ENCODE measurements around the gene SLC43A2. TPM values are rescaled to one million over a fixed set of nuclear protein-coding genes. Genes with fewer than 3 reads are reported as not detected.
"Not testable (repeated sequence)": the region's sequence is repeated elsewhere in the genome, so short reads cannot be mapped to it uniquely, and the experiment has no call there.

The SLC43A2 gene
- total RNA-seq, 1 experiment from 2014 or later = 3.7 TPM

DNA sequence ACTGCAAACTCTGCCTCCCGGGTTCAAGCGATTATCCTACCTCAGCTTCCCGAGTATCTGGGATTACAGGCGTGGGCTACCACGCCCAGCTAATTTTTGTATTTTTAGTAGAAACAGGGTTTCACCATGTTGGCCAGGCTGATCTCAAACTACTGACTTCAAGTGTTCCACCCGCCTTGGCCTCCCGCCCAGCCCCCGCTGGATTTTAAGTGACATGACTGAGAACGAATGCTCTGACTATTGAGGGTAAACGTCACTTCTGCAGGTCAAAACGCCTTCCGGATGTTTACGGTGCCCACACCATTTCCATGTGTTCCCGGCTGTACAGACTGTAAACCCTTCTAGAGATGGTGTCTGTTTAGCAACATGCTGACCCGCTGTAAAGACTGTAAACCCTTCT is 88.8 kb downstream of the SLC43A2 start:
- no peak for DNase-seq (ENCODE audit: low read depth)

DNA sequence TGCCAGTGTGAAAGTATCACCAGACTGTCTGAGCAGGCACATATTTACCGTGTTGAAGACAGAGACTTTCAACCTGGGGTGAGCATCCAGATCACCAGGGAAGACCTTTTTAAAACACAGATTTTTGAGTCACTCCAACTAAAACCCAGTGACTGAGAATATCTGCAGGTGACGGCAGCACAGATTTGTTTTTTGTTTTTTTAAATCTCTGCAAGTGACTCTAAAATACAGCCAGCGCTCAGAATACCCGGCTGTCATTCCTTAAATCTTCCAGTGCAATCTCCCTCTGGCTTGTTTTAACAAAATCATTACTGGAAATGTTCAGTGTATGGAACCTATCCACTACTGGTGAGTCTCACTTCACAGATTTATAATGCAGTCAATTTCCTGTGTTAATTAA is 92.9 kb downstream of the SLC43A2 start:
- no peak for DNase-seq (ENCODE audit: low read depth)

DNA sequence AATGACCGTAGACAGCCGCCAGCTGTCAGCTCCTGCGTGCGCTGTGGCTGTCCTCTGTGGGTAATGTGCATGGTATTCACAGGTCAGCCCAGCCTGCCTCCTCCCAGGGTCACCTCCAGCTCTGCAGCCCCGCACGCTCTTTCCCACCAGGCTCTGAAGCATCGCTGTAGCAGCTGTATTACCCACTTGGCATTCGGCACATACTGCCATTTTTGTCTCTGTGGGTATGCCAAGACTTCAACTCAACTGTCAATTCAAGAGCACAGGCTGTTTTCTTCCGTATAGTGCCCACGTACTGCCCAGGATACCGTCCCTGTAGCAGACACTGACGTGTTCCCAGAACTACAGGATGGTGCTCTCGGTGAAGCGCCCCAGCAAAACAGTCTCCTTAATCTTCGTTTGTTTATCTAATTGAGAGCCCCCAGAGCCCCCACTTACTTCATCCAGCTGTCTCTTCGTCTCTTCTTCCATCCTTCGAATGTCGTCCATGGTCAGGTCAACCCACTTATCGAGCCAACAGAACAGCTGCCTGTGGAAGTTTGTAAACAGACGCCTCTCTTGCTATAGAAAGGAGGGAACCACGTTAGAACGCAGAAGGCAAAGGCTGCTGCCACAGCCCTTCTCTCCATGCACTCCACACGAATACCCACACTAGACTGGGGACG is 94.8 kb downstream of the SLC43A2 start:
- no peak for DNase-seq (ENCODE audit: low read depth)

DNA sequence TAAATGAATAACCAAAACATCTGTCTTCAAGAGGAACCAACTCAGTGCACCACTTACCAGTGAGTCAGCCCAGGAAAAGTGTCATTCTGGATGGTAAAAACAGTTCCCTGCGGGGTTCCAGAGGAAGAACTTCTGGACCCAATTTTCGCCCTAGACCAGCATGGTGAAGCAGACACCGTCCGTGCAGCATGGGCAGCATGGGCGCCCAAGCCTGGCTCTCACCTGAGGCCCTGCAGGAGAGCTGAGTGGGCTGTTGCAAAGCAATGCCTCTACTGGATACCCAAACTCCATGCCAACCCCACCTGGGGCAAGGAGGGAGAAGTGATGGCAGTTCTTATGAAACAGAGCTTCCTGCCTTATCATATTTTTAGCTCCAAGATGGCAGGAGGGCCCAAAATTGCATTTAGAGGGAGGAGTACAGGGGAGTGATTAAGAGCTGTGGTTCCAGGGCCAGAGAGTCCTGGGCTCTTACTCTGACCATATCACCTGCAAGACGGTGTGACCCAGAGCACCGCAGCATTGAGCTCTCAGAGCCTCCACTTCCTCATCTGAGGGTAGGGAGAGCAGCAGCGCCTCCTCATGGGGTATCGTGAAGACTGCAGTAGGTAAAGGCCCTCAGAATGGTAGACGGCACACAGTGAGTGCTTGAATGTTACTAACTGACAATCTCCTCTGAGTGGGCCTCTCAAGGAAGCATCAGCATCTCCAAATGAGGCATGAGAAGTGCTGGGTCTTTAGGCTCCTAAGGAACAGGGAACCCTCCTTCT is 95.6 kb downstream of the SLC43A2 start:
- no peak for DNase-seq (ENCODE audit: low read depth)

DNA sequence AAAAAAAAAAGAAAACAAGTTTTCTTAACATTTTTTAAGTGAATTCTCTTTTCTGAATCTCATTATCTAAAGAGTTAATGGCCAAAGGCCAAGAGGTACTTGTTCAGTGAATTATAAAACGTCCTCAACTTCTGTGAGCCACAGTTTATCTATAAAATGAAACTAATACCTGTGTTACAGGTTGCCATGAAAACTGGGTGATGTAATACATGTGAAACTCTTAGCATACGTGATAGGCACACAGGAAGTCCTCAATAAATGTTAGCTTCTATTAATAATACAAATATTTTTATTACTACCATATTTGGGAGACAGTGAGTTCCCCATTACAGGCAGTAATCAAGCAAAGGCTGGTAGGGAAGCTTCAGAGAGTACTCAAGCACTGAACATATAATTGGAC is 98.8 kb downstream of the SLC43A2 start:
- no peak for DNase-seq (ENCODE audit: low read depth)

DNA sequence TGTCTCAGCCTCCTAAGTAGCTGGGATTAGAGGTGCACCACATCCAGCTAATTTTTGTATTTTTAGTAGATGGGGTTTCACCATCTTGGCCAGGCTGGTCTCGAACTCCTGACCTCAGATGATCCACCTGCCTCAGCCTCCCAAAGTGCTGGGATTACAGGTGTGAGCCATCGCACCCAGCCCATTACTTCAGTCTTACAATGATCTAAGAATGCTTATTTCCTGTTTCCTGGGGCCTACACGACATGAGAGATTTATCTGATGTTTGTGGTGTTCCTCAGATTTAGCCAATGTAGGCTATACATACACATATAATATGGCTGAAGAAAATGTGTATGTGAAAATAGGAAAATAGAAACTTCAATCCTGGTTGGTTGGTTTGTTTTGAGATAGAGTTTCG is 101.8 kb downstream of the SLC43A2 start:
- DNase-seq (ENCODE audit: low read depth) = not testable (repeated sequence)

DNA sequence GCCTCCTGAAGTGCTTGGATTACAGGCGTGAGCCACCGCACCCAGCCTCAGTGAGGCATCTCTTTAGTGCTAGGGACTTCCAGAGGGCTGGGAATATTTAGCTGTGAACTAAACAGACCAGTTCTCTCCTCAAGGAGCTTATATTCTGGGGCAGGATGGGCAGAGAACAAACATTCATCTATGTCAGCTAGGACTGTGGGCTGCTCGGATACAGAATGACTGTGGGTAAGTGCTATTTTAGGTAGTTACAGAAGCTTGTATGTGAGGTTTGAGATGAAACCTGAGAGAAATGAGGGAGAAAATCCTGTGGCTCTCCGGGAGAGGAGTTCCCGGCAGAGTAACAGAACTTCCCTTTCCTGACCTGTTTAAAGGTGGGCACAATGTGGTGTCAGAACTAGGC is 106.0 kb downstream of the SLC43A2 start:
- no peak for DNase-seq (ENCODE audit: low read depth)

DNA sequence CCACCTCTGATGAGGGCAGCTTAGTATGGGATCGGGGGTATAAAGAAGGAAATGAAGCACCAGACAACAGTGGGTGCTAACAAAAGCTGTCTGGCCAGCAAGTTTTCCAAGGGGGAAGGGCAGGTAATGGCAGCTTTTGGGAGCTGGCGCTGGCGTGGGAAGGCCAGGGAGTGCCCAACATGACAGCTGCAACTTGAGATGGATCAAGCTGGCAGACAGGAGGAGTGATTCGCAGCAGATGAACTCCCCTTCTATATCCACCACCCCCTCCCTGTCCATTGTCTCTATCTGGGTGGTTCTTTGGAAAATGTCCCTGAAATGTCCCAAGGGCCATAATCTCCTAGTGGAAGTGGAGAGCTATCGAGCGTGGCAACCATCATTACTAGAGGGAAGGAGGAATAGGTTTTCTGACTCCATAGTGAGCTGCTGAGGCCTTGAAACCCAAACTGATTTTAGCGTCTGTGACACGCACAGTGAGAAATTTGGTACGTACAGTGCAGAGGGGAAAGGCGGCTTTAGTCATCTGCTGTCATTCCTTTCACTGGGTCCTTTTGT is 107.5 kb downstream of the SLC43A2 start:
- DNase-seq (ENCODE audit: low read depth) = peak; percentile 79

DNA sequence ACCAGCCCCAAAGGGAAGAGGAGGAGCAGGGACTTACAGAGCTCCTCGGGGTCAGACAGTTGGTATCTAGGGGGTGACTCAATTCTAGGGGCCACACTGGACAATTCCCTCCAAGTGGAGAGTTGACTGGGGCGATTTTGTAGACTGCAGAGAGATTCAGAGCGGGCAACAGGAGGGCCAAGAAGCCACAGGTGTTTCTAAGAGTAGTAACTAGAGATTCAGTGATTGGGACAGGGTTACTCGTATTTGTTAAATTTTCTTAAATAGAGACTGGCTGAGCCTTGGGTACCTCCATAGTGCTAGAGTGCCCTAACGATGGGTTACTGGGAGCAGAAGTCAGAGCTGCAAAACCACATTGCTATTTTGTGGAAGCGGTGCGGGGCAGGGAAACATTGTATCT is 109.0 kb downstream of the SLC43A2 start:
- DNase-seq (ENCODE audit: low read depth) = no peak

Other genes starting within 250 kb of the SLC43A2 start
- 605 and 722 TPM in 2 replicates for gene YWHAE, start 228.6 kb downstream of the SLC43A2 start, total RNA-seq (2014; rRNA removed)
- 82.8 and 86.6 TPM in 2 replicates for gene CRK, start 172.6 kb downstream of the SLC43A2 start, total RNA-seq (2014; rRNA removed)
- gene MYO1C, start 136.1 kb downstream of the SLC43A2 start, total RNA-seq (2014; rRNA removed) = 96.3 and 107 TPM in 2 replicates
- 27.3 and 30.1 TPM in 2 replicates for gene INPP5K, start 112.2 kb downstream of the SLC43A2 start, total RNA-seq (2014; rRNA removed)
- gene PITPNA, start 66.0 kb downstream of the SLC43A2 start, total RNA-seq (2014; rRNA removed) = 18.5 and 26.3 TPM in 2 replicates
- gene SCARF1, start 16.9 kb upstream of the SLC43A2 start, total RNA-seq (2014; rRNA removed) = 0.11 TPM in 1 of 2 replicates, not detected in the other
- 4.2 and 9.8 TPM in 2 replicates for gene RILP, start 21.0 kb upstream of the SLC43A2 start, total RNA-seq (2014; rRNA removed)
- gene PRPF8, start 56.0 kb upstream of the SLC43A2 start, total RNA-seq (2014; rRNA removed) = 82.9 and 108 TPM in 2 replicates
- gene TLCD2, start 81.5 kb upstream of the SLC43A2 start, total RNA-seq (2014; rRNA removed) = 0.77 and 1.1 TPM in 2 replicates
- 48.6 and 56.7 TPM in 2 replicates for gene WDR81, start 95.9 kb upstream of the SLC43A2 start, total RNA-seq (2014; rRNA removed)
- gene SERPINF2, start 114.0 kb upstream of the SLC43A2 start, total RNA-seq (2014; rRNA removed) = 0.13 and 0.40 TPM in 2 replicates
- 424 and 815 TPM in 2 replicates for gene SERPINF1, start 133.2 kb upstream of the SLC43A2 start, total RNA-seq (2014; rRNA removed)
- gene SMYD4, start 201.1 kb upstream of the SLC43A2 start, total RNA-seq (2014; rRNA removed) = 10.6 and 13.3 TPM in 2 replicates
- gene RPA1, start 201.2 kb upstream of the SLC43A2 start, total RNA-seq (2014; rRNA removed) = 19.3 and 28.1 TPM in 2 replicates

Measured in LHCN-M2 (cell line).